PC-9 (cell line): ENCODE measurements around the gene OR52E8. TPM values are rescaled to one million over a fixed set of nuclear protein-coding genes. Genes with fewer than 3 reads are reported as not detected.

Experiments used
- BruUV-seq: library from RNA; stranded (reverse); fragments of 400-500 nt; replicated peaks from 2 replicates; lab custom pipeline; 2021; lab: Mats Ljungman, UMichigan
- CTCF ChIA-PET: fragments of 300-600 bp; sonication (Branson Sonifier 250); formaldehyde crosslinking; loops from one replicate; lab custom pipeline; 2022; ENCODE audit warnings: antibody characterized with exemption; lab: Charles Lee
- POLR2A ChIA-PET: fragments of 300-600 bp; sonication (Branson Sonifier 250); formaldehyde crosslinking; loops from one replicate; lab custom pipeline; 2022; ENCODE audit warnings: antibody characterized with exemption; ENCODE audit not compliant: unreplicated experiment; lab: Charles Lee
- DNase-seq, 2 experiments: peaks; one replicate each; pipeline versions ENCODE4 v3.0.0 to v3.0.0-alpha.2; 2015 to 2022; ENCODE audit warnings: mixed read lengths in 1 of 2
- H2AFZ ChIP-seq: fragments of 200-600 bp; sonication (generic); 2 replicates; pipeline ENCODE4 v1.8.1; 2017; ENCODE audit warnings: antibody characterized with exemption
- H3F3A ChIP-seq: fragments of 200-600 bp; sonication (generic); 2 replicates; pipeline ENCODE4 v1.8.1; 2017; ENCODE audit warnings: antibody characterized with exemption, mild to moderate bottlenecking, low read depth; ENCODE audit not compliant: insufficient read depth
- H3K27ac ChIP-seq: fragments of 200-600 bp; sonication (generic); 2 replicates; pipeline ENCODE4 v1.6.1; 2016; ENCODE audit warnings: mixed run types
- H3K27me3 ChIP-seq: fragments of 200-600 bp; sonication (generic); 2 replicates; pipeline ENCODE4 v1.6.1; 2016; ENCODE audit warnings: low read depth, mixed run types; ENCODE audit not compliant: insufficient read depth
- H3K36me3 ChIP-seq: fragments of 200-600 bp; sonication (generic); 2 replicates; pipeline ENCODE4 v1.6.1; 2016; ENCODE audit warnings: low read depth, mixed run types
- H3K4me1 ChIP-seq: fragments of 200-600 bp; sonication (generic); replicated peaks from 2 replicates; pipeline ENCODE4 v1.6.1; 2016; ENCODE audit warnings: mixed run types; ENCODE audit not compliant: insufficient read depth
- H3K4me2 ChIP-seq: fragments of 200-600 bp; sonication (generic); 2 replicates; pipeline ENCODE4 v1.6.1; 2017; ENCODE audit warnings: mixed run types
- H3K4me3 ChIP-seq: fragments of 200-600 bp; sonication (generic); 2 replicates; pipeline ENCODE4 v1.6.1; 2016; ENCODE audit warnings: mixed run types
- H3K79me2 ChIP-seq: fragments of 200-600 bp; sonication (generic); 2 replicates; pipeline ENCODE4 v1.6.1; 2017; ENCODE audit warnings: low read depth, mixed run types
- H3K9me2 ChIP-seq: fragments of 200-600 bp; sonication (generic); 2 replicates; pipeline ENCODE4 v1.8.1; 2017; ENCODE audit warnings: mild to moderate bottlenecking; ENCODE audit not compliant: insufficient read depth
- H3K9me3 ChIP-seq: fragments of 200-600 bp; sonication (generic); 2 replicates; pipeline ENCODE4 v1.8.1; 2016; ENCODE audit warnings: low read depth; ENCODE audit not compliant: insufficient read depth
- H4K20me1 ChIP-seq: fragments of 200-600 bp; sonication (generic); 2 replicates; pipeline ENCODE4 v1.8.1; 2017; ENCODE audit not compliant: insufficient read depth
- EZH2 ChIP-seq: fragments of 200-600 bp; sonication (generic); IDR thresholded peaks from 2 replicates; pipeline ENCODE4 v1.8.0; 2017; ENCODE audit warnings: antibody characterized with exemption, low read depth
- intact Hi-C: fragments of 100-400 bp; cut with micrococcal nuclease; formaldehyde crosslinking; loops from one replicate; pipeline ENCODE4 v1.10.0; 2022; ENCODE audit not compliant: unreplicated experiment
- total RNA-seq: library from RNA; stranded (reverse); gene quantifications from 2 replicates; pipeline ENCODE4 v1.2.3, GENCODE V29; 2021
- TF ChIP-seq, protein P1 (sequence below): fragments of 200-600 bp; sonication (generic); conservative IDR thresholded peaks from 2 replicates; pipeline ENCODE4 v1.6.1; 2017; ENCODE audit warnings: mixed run types, antibody characterized with exemption, mild to moderate bottlenecking, moderate library complexity

Gene OR52E8
- total RNA-seq, 1 experiment from 2014 or later, result not detected

DNA sequence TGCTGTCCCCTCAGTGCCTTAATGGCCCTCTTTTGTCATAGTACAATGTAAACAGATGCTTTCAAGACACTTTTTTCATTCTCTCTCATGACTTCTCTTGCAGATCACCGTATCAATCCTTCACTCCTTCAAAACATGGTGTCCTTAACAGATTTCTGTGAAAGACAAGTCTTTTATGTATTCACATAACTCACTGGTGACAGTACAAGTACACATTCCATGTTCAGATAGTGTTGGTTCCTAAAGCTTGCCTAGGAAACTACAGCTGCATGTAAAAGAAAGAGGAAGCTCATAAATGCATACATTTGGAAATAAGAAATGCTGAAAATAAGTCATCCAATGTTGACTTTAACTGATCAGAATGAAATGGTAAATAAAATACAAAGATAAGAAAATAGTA is 10.8 kb downstream of the OR52E8 start:
- Histone ChIP-seq H3F3A (no peaks in the 10 kb centered on the region), H3K36me3 (no peaks in the 10 kb centered on the region), H4K20me1 (no peaks in the 10 kb centered on the region), H3K27me3 (no peaks in the 10 kb centered on the region), H3K27ac (no peak overlapping the region), H3K9me3 (no peaks in the 10 kb centered on the region), H3K79me2 (no peaks in the 10 kb centered on the region), H3K4me2 (no peak overlapping the region), H3K4me1 (no peaks in the 10 kb centered on the region), H3K9me2 (no peaks in the 10 kb centered on the region), H3K4me3 (no peak overlapping the region), H2AFZ (no peak overlapping the region)
- no TSS peak for BruUV-seq
- TF ChIP-seq, protein P1, sequence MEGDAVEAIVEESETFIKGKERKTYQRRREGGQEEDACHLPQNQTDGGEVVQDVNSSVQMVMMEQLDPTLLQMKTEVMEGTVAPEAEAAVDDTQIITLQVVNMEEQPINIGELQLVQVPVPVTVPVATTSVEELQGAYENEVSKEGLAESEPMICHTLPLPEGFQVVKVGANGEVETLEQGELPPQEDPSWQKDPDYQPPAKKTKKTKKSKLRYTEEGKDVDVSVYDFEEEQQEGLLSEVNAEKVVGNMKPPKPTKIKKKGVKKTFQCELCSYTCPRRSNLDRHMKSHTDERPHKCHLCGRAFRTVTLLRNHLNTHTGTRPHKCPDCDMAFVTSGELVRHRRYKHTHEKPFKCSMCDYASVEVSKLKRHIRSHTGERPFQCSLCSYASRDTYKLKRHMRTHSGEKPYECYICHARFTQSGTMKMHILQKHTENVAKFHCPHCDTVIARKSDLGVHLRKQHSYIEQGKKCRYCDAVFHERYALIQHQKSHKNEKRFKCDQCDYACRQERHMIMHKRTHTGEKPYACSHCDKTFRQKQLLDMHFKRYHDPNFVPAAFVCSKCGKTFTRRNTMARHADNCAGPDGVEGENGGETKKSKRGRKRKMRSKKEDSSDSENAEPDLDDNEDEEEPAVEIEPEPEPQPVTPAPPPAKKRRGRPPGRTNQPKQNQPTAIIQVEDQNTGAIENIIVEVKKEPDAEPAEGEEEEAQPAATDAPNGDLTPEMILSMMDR, result no peak
- TF ChIP-seq EZH2, result no peak
- ChIA-PET POLR2A (no interaction called here), CTCF (no interaction called here)
- no peak for DNase-seq
- intact Hi-C loops, result no loop called here

DNA sequence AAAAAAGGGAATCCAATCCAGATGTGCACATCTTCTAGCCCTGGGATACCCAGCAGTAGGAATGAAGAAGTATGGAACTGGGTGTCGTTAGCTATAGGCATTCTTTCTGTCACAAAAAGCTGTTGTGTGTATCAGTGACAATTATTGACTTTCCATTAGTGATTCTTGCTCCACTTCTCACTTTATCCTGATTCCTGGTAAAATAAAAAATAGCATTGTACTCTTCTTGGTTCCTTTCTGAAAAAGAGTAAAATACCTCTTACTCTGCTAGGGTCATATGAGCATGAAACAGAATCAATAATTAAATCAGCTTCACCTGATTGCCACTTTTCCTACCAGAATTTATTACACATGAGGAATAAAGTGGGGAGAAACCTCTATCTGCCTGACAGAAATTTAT is 15.7 kb downstream of the OR52E8 start, which contains the start of gene OR52E6:
Gene OR52E6, minus strand, starts transcription at position 101 of the 400 bp plus-strand sequence. Its CDS starts 0 bp downstream, at position 101.
- H4K20me1 ChIP-seq, result no peaks in the 10 kb centered on the region
- H3K36me3 ChIP-seq, result no peaks in the 10 kb centered on the region
- H3K4me1 ChIP-seq, result no peaks in the 10 kb centered on the region
- no peak within 1 kb of the TSS for H2AFZ ChIP-seq
- no peak within 1 kb of the TSS for H3K4me3 ChIP-seq
- CTCF ChIA-PET, result no interaction called here
- POLR2A ChIA-PET, result no interaction called here
- no peaks in the 10 kb centered on the region for H3K9me2 ChIP-seq
- H3K4me2 ChIP-seq, result no peak within 1 kb of the TSS
- no peaks in the 10 kb centered on the region for H3F3A ChIP-seq
- no peak for TF ChIP-seq EZH2
- TF ChIP-seq, protein P1, result no peak
- intact Hi-C loops, result no loop called here
- H3K27ac ChIP-seq, result no peak within 1 kb of the TSS
- no TSS peak for BruUV-seq
- no peaks in the 10 kb centered on the region for H3K9me3 ChIP-seq
- H3K27me3 ChIP-seq, result no peaks in the 10 kb centered on the region
- DNase-seq, result no peak
- H3K79me2 ChIP-seq, result no peaks in the 10 kb centered on the region

DNA sequence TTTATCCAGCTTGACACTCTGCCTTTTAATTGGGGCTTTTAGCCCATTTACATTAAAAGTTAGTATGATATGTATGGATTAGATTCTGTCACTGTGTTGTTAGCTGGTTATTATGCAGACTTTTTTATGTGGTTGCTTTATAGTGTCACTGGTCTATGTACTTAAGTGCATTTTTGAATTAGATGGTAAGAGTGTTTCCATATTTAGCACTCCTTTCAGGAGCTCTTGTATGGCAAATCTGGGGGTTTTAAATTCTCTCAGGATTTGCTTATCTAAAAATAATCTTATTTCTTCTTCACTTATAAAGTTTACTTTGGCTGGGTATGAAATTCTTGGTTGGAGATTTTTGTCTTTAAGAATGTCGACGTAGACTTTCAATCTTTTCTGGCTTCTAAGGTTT is 19.8 kb downstream of the OR52E8 start:
- H3K27ac ChIP-seq, result no peak overlapping the region
- no TSS peak for BruUV-seq
- H3K4me1 ChIP-seq, result no peaks in the 10 kb centered on the region
- no peaks in the 10 kb centered on the region for H4K20me1 ChIP-seq
- DNase-seq, result no peak
- POLR2A ChIA-PET, result no interaction called here
- intact Hi-C loops, result no loop called here
- TF ChIP-seq, protein P1, result no peak
- no peak for TF ChIP-seq EZH2
- H3K79me2 ChIP-seq, result no peaks in the 10 kb centered on the region
- H3K9me2 ChIP-seq, result no peaks in the 10 kb centered on the region
- no peaks in the 10 kb centered on the region for H3K9me3 ChIP-seq
- H3K27me3 ChIP-seq, result no peaks in the 10 kb centered on the region
- H3K4me2 ChIP-seq, result no peak overlapping the region
- H3K36me3 ChIP-seq, result no peaks in the 10 kb centered on the region
- no peaks in the 10 kb centered on the region for H3F3A ChIP-seq
- CTCF ChIA-PET, result no interaction called here
- no peak overlapping the region for H2AFZ ChIP-seq
- H3K4me3 ChIP-seq, result no peak overlapping the region
